Astrocyte of the spinal cord (primary cell): Measurements from ENCODE around the gene NACC1.

Experiments used
- DNase-seq: peaks from one replicate; pipeline ENCODE4 v3.0.0; 2011; ENCODE audit warnings: low read depth, low spot score
- H3K4me3 ChIP-seq: 2 replicates; pipeline ENCODE4 v1.5.1; 2011; ENCODE audit warnings: low read depth, mild to moderate bottlenecking, low read length, moderate library complexity
- in situ Hi-C: cut with HindIII; loops from 2 replicates; pipeline ENCODE4 v1.10.0; 2017; ENCODE audit warnings: low sequenced_read_pairs
- TF ChIP-seq, protein P1 (sequence below): IDR thresholded peaks from 2 replicates; pipeline ENCODE4 v1.5.1; 2012; ENCODE audit warnings: low read depth, mild to moderate bottlenecking, low read length, inconsistent platforms

NACC1 gene

DNA sequence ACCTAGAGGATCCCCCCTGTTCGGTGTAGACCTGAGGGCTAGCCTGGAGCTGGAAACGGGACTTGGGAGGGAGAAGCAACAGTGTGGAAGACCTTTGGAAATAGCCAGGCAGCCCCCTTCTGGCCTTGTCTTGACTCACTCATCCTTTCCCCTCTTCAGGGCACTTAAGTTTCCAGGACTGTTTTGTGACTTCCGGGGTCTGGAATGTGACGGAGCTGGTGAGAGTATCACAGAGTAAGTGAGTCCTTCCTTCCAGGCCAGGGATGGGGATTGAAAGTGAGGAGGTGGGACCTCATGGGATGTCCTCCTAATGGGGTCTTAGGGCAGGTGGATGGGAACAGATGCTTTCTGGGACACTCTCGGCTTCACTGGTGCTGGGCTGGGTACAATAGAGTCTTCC, 44.8 kb upstream of the NACC1 start:
- H3K4me3 ChIP-seq = no peak overlapping the region
- TF ChIP-seq, protein P1, sequence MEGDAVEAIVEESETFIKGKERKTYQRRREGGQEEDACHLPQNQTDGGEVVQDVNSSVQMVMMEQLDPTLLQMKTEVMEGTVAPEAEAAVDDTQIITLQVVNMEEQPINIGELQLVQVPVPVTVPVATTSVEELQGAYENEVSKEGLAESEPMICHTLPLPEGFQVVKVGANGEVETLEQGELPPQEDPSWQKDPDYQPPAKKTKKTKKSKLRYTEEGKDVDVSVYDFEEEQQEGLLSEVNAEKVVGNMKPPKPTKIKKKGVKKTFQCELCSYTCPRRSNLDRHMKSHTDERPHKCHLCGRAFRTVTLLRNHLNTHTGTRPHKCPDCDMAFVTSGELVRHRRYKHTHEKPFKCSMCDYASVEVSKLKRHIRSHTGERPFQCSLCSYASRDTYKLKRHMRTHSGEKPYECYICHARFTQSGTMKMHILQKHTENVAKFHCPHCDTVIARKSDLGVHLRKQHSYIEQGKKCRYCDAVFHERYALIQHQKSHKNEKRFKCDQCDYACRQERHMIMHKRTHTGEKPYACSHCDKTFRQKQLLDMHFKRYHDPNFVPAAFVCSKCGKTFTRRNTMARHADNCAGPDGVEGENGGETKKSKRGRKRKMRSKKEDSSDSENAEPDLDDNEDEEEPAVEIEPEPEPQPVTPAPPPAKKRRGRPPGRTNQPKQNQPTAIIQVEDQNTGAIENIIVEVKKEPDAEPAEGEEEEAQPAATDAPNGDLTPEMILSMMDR = no peak
- in situ Hi-C loops = no loop called here
- DNase-seq = no peak

DNA sequence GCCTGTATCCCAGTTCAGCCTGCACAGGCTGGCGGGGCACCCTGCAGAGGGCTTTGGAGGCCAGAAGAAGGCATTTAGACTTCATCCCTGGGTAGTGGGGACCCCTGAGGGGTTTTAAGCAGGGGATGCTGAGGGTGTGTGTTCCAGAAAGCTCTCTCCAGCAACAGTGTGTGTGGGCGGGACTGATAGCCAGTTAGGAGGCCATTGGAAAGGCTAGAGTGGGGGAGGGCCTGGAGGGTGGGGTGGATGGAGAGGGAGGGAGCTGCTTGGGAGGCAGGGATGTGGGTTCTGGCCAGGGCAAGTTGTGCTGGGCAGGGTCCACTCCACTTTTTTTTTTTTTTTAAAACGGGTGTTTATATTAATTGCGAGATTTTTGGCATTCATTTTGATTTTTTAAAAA, 43.7 kb upstream of the NACC1 start:
- in situ Hi-C loops = no loop called here
- TF ChIP-seq, protein P1 = no peak

DNA sequence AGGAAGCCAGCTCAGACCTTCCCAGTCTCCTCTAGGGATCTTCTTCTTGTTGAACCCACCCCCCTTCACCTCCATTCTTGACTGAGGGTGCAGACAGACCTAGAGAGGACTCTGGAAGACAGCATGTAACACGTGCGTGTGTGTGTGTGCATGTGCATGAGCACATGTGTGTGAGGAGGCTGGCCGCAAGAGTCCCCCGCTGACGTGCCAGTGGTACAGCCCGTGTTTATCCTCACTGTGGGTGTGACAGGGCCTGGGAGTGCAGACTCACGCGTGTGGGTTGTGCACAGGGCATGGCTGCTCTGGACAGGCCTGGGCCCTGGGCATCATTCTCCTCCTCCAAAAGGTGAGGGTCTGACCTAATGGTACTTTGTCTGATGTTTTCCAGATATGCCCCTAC, 41.7 kb upstream of the NACC1 start:
- DNase-seq = no peak
- in situ Hi-C loops = no loop called here
- H3K4me3 ChIP-seq = no peak overlapping the region
- TF ChIP-seq, protein P1 = no peak

More for the DNA sequence above, 43.7 kb upstream of the NACC1 start:
- DNase-seq = no peak
- H3K4me3 ChIP-seq = no peak overlapping the region

DNA sequence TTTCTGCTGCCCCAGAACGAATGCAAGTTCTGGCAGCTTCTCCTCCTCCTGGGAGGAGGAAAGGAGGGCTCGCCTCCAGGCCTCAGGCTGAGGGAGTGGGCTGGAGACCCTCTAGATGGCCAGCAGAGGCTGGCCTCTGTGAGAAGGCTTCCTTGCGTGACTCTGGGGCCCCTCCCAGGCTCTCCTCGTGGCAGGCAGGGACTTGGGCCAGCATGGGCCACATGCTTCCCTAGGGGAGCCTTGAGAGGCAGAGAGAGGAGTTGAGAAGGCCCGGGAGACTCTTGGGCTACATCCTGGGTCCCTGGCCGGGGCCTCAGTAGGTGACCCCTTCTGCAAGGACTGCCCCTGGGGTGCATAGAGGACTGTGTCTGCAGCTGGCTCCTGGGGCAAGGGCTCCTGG, 41.3 kb upstream of the NACC1 start:
- no peak for DNase-seq
- TF ChIP-seq, protein P1 = no peak
- H3K4me3 ChIP-seq = no peak overlapping the region
- in situ Hi-C loops = no loop called here

DNA sequence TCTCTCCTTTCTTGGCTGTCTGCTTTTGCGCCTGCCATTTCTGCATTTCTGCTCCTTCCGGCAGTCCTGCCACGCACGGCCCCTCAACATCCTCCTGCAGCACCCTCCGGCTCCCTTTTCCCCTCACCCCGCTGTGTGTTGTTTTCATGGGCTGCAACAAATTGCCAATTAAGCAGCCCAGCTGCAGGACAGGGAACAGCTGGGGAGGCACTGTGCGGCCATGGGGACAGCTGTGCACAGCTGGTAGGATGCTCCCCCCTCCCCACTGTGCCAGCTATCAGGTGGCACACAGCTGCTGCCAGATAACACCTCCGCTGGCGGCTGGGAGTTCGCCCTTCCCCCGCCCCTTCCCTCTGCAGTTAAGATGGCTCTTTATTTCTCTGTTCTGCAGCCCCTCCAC, 40.8 kb upstream of the NACC1 start:
- DNase-seq = no peak
- TF ChIP-seq, protein P1 = no peak
- in situ Hi-C loops = no loop called here
- H3K4me3 ChIP-seq = no peak overlapping the region

DNA sequence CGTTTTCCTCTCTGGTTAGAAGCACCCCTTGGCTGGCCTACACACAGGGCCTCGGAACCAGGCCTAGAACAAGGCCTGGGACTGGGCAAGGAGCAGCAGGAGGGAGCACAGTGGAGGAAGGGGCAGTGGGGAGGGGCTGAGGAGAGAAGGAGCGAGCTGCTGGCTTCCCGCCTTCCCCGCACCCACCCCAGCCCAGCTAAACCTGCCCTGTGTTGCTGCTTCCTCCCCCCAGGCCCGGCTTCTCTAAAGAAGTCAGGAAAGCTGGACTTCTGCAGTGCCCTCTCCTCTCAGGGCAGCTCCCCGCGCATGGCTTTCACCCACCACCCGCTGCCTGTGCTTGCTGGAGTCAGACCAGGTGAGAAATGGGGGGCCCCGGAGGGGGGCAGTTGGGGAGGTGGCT, 39.7 kb upstream of the NACC1 start:
- in situ Hi-C loops = no loop called here
- TF ChIP-seq, protein P1 = no peak
- DNase-seq = no peak
- no peak overlapping the region for H3K4me3 ChIP-seq

DNA sequence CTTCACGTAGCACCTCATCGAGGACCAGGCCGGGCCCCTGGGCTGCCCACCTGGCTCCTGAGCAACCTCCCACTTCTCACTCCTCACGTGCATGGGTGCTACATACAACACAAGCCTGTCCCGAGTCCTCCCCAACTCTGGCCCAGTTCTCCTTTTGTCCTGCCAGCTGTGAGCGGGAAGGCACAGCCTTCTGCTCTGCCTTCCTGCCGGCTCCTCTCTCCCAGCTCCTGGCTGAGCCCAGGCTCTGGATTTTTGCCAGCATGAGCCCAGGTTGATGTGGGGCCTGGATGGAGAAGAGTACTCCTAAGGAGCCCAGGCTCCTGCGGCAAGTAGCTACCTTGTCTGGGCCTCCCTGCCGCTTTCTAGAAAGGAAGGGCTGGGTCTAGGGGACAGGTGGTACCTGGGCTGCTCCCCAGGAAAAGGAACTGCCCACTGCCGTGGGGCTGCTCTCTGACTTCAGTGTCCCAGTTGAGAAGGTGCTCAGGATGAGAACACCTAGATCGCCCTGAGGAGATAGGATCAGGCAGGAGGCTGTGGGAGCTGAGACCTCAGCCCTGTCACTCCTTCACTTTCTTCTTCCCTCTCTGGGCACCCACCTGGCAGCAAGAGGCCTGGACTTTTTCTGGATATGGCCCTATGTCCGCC, 39.0 kb upstream of the NACC1 start:
- TF ChIP-seq, protein P1 = no peak
- no peak for DNase-seq
- H3K4me3 ChIP-seq = no peak overlapping the region
- in situ Hi-C loops = no loop called here
